Measurements from ENCODE around the gene GGTLC2.

GGTLC2 gene

DNA sequence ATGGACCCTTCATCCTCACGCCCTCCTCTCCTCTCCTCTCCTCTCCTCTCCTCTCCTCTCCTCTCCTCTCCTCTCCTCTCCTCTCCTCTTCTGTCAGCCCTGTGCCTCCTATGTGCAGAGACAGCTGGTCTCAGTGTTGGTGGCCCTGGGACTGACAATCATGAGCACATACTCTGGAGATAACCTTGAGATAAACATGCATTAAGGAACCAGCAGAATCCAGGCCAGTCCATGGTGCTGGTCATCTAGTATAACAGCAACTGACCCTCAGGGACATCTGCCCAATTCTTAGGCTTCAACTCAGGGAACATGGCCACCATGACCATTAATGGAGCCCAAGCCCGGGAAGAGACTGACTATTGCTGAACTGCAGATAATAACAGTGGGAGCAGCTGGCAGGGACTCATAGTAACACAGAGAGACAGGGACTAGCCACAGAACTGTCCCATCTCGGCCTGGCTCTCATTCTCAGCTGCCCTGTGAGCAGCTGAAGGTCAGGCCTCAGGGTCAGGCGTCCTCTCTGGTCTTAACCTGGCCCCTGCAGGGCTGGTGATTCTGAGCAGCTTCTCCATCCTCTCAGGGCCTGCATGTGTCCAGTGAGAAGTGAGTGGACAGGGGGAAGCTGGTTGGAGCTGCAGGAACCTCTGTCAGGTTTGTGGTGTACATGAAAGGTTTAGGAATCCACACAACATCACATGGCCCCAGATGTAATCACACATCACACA, 45.4 kb downstream of the GGTLC2 start:
- DNase-seq = no peak

DNA sequence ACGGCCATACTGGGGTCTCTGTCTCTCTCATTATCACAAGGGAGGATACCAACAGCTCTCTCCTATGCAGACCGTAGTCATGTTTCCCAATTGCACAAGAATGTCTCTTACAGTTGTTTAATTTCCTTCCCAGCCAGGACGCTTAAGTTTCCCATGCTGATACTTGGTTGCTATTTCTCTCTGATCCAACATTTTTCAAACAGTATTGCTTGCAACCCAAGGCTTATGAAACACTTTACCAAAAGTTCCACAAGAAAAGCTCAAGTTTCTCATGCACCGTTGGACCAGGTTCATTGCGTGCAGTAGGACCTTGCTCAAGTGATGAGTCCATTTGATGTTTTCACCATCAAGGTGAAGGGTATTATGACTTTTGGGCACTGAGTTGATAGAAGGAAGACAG, 46.6 kb downstream of the GGTLC2 start:
- no peak for DNase-seq

DNA sequence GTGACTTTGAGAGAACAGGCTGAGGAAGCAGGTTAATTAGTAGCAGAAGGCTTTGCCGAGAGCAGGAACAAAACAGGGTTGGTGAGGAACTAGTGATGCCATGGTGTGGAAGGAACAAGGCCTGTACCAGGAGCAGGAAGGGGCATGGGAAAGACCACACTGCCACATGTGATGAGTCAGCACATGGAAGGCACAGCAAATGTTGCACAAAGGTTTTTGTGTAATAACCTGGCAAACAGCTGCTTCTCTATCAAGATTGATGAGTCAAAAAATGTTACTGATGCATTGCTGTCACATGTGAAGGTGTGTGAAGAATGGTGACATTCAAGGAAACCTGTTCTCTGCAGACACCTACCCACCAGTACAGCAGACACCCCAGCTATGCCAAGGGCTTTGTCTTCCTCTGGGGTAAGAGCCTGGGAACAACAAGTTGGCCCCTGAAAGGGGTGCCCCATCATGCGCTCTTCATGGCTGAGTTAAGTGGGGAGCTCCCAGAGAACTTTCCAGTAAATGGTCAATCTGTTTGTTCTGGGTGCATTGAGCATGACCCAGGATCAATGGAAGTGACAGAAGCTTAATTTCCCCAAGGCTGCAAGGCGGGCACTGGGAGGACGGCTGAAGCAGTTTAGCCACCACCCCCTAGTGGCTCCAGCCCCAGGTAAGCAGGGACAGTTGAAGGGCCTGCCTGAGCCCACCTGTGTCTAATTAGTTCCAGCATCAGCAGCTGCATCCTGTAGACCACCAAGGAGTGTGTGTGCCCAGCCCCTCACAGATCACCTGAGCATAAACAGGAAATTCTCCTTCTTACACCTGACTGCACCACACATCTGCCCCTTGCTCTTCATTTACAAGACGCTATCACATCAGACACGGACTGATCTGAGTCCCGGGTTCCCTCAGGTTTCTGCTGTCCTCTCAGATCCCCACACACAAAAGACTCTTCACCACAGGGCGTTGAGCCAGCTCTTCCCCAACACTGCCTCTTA, 47.6 kb downstream of the GGTLC2 start:
- DNase-seq = no peak

DNA sequence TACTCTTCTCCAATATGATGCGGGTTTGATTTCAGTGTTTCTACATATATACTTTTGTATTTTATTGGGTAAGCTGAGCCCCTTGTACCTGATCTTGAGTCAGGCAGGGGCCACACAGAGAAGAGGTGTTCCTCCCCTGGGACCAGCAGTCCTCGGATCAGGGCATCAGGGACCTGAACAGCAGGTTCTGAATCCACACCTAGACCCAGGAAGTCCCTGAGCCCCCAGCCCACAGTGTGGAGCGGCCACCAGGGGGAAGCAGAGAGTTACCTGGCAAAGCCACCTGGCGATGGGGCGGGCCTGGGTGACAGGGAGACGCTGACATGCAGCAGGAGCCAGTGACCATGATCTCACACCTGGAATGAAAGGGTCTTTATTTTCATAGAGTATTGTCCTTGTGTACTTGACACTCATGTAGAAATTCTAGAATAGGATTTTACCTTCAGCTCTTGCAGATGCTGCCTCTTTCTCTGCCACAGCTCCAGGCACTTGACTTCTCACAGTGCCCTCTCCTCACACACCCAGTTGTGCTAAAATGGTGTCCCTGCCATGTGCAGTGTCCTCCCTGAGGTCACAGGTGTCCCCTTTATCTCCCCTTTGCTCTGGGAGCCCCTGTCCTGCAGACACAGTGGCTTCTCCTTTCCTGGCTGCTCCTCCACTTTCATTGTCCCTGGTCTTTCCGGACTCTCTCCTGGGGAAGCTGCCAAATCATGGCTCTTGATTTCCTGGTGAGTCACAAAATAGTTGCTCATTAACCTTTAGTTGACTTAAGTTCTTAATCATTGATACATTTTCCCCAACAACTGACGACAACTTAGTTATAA, 48.5 kb downstream of the GGTLC2 start:
- DNase-seq = peak in 1 of 56 donors; percentile 7

DNA sequence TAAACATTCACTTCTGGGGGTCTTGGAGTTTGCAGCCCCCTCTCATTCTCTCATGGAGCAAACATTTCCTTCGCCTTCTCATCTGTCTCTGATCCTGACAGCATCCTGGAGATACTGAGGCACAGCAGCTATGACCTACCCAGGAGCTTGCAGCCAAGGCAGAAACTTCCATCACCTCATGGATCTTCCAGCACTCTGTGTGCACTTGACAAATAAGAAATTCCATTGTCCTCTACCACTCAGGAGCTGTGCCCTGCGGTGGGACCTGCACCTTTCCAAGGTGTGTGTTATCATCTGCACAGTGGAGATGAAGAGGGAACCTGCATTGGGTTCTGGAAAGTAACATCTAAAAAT, 49.1 kb downstream of the GGTLC2 start:
- no peak for DNase-seq

DNA sequence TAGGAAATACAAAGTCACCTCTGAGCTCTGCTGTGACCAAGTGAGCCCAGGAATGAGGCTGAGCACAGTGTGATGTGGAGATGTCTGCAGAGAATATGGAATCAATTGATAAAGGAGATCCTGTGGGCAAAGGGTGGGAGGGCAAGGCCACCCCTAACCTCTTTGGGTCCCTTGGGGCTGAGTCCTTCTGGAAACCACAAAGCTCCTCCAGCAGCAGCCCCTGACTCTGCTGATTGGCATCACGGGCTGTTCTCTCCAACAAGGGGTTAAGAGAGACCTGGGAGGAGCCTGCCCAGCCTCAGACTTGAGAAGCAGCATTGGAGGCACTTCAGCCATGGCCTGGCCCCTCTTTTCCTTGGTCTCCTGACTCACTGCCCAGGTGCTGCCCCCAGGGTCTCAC, 49.7 kb downstream of the GGTLC2 start:
- DNase-seq = no peak

DNA sequence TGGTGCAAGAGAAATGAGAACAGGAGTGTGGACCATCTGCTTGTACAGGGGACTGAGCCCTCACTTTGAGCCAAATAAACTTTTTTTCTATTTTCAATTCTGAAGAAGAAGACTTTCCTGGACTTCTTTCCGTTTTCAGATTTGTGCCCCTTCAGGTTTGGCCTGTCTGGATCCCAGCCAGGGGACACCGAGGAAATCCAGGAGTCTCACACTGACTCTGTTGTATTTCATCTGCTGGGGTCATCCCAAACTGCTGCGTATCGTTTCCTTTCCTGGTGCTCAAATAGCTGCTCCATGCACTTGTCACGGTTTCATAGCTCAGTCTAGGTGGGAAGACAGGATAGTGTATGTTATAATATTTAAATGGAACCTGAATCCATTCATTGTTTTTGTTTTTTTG, 51.7 kb downstream of the GGTLC2 start:
- DNase-seq = no peak
